ENCODE data around the gene UQCR10. TPM values are rescaled to one million over a fixed set of nuclear protein-coding genes. Genes with fewer than 3 reads are reported as not detected.

Gene UQCR10
- total and polyA plus RNA-seq, 4 donors = 67.5 to 290 (median 133) TPM

GRCh38 chr22:29765905-29766631 lies 1.1 kb upstream of the UQCR10 start:
- Histone ChIP-seq H3K4me1 (ENCODE audit: control insufficient read depth in 5 of 5, insufficient read depth in 5 of 5, low read length in 5 of 5) (peaks cover 5 to 18% (median 14%) of the 10 kb centered on the region in 5 donors), H3K9me3 (ENCODE audit: control insufficient read depth in 4 of 4, insufficient read depth in 3 of 4, low read length in 3 of 4) (no peaks in the 10 kb centered on the region), H3K4me3 (peak overlapping the region; percentile 80), H3K9ac (ENCODE audit: insufficient read depth in 1 of 2, low read length in 2 of 2) (peak overlapping the region; percentile 57 to 73), H3K36me3 (ENCODE audit: control insufficient read depth in 4 of 4, insufficient read depth in 4 of 4, low read length in 4 of 4) (peaks cover 9 to 17% (median 10%) of the 10 kb centered on the region in 4 donors), H3K27ac (ENCODE audit: low read depth in 1 of 2, low read length in 1 of 2) (peak overlapping the region; percentile 45 to 90), H3K27me3 (ENCODE audit: control insufficient read depth in 3 of 3, insufficient read depth in 3 of 3, low read length in 2 of 3) (no peaks in the 10 kb centered on the region)
- WGBS, 2 donors = 57 to 58% methylated on average over 15 of the region's 15 CpGs
- DNase-seq (peak in 1 of 3 donors; percentile 5), ATAC-seq (ENCODE audit: insufficient read depth, low FRiP score) (no peak)
- TF ChIP-seq CTCF (IDR thresholded peaks at IDR 0.05; ENCODE audit: control extremely low read depth, extremely low read depth) = no peak

GRCh38 chr22:29766632-29767170 lies 468 bp upstream of the UQCR10 start, which contains the start of gene ZMAT5:
Gene ZMAT5, minus strand, starts transcription at chr22:29767007. Its CDS starts 18,463 bp downstream, at chr22:29748544.
- peaks cover 5 to 18% (median 14%) of the 10 kb centered on the region in 5 donors for H3K4me1 ChIP-seq (ENCODE audit: control insufficient read depth in 5 of 5, insufficient read depth in 5 of 5, low read length in 5 of 5)
- H3K9ac ChIP-seq (ENCODE audit: insufficient read depth in 1 of 2, low read length in 2 of 2) = peak within 1 kb of the TSS; percentile 98 to 99
- H3K4me3 ChIP-seq = peak within 1 kb of the TSS; percentile 98
- DNase-seq (peak; percentile 94 to 98 (median 98)), ATAC-seq (ENCODE audit: insufficient read depth, low FRiP score) (peak; percentile 96)
- H3K36me3 ChIP-seq (ENCODE audit: control insufficient read depth in 4 of 4, insufficient read depth in 4 of 4, low read length in 4 of 4) = peaks cover 10 to 19% (median 11%) of the 10 kb centered on the region in 4 donors
- no peaks in the 10 kb centered on the region for H3K27me3 ChIP-seq (ENCODE audit: control insufficient read depth in 3 of 3, insufficient read depth in 3 of 3, low read length in 2 of 3)
- WGBS, 2 donors = 0% methylated on average over 31 to 32 of the region's 32 CpGs
- no peaks in the 10 kb centered on the region for H3K9me3 ChIP-seq (ENCODE audit: control insufficient read depth in 4 of 4, insufficient read depth in 3 of 4, low read length in 3 of 4)
- peak within 1 kb of the TSS; percentile 85 to 91 for H3K27ac ChIP-seq (ENCODE audit: low read depth in 1 of 2, low read length in 1 of 2)
- TF ChIP-seq CTCF (IDR thresholded peaks at IDR 0.05; ENCODE audit: control extremely low read depth, extremely low read depth) = no peak

- DNase-seq = no peak
- no peak for TF ChIP-seq CTCF (IDR thresholded peaks at IDR 0.05; ENCODE audit: control extremely low read depth, extremely low read depth)
- no peaks in the 10 kb centered on the region for H3K27me3 ChIP-seq (ENCODE audit: control insufficient read depth in 3 of 3, insufficient read depth in 3 of 3, low read length in 2 of 3)
These were observed 1.0 kb downstream of the UQCR10 start for GRCh38 chr22:29768052-29768693.

More at GRCh38 chr22:29768052-29768693, 1.0 kb downstream of the UQCR10 start:
- no peaks in the 10 kb centered on the region for H3K9me3 ChIP-seq (ENCODE audit: control insufficient read depth in 4 of 4, insufficient read depth in 3 of 4, low read length in 3 of 4)
- no peak for ATAC-seq (ENCODE audit: insufficient read depth, low FRiP score)
- H3K27ac ChIP-seq (ENCODE audit: low read depth in 1 of 2, low read length in 1 of 2) = peak overlapping the region; percentile 85 to 91
- 42 to 52% methylated on average over 6 of the region's 6 CpGs for WGBS, 2 donors
- H3K36me3 ChIP-seq (ENCODE audit: control insufficient read depth in 4 of 4, insufficient read depth in 4 of 4, low read length in 4 of 4) = peaks cover 10 to 19% (median 11%) of the 10 kb centered on the region in 4 donors
- H3K4me3 ChIP-seq = peak overlapping the region; percentile 98
- peaks cover 5 to 18% (median 14%) of the 10 kb centered on the region in 5 donors for H3K4me1 ChIP-seq (ENCODE audit: control insufficient read depth in 5 of 5, insufficient read depth in 5 of 5, low read length in 5 of 5)
- H3K9ac ChIP-seq (ENCODE audit: insufficient read depth in 1 of 2, low read length in 2 of 2) = peak overlapping the region; percentile 98 to 99
